ENCODE results near the gene C10orf62. TPM values are rescaled to one million over a fixed set of nuclear protein-coding genes. Genes with fewer than 3 reads are reported as not detected.

Gene C10orf62
- total RNA-seq, 4 donors from 2014 or later = 0.32 TPM; not detected in 3

- no peak for TF ChIP-seq CTCF (IDR thresholded peaks at IDR 0.05)
- no peak for TF ChIP-seq POLR2A (IDR thresholded peaks at IDR 0.05)
- WGBS, 2 donors = 87 to 91% methylated on average over 3 of the region's 3 CpGs
- no peak for DNase-seq (ENCODE audit: low spot score in 2 of 2)
- H3K4me3 ChIP-seq (ENCODE audit: low read depth, poor library complexity, severe bottlenecking) = no peak overlapping the region
- intact Hi-C loops (cut with DNase I; ENCODE audit: low total_unique reads) = no loop called here
These were observed 38.7 kb downstream of the C10orf62 start for GRCh38 chr10:97628228-97628627.

DNA sequence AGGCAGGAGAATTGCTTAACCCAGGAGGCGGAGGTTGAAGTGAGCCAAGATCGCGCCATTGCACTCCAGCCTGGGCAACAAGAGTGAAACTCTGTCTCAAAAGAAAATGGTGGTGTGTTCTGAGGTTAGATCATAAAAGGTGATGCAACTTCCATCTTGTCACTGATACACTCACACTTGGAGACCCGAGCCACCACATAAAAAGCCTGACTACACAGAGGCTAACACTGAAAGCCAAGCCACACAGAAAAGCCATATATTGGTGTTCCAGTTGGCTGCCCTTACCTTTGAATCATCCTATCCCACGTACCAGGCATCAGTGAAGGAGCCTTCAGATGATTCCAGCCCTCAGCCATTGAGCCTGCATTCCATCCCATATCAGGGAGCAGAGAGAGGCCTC lies 39.8 kb downstream of the C10orf62 start:
- intact Hi-C loops (cut with DNase I; ENCODE audit: low total_unique reads) = no loop called here
- TF ChIP-seq CTCF (IDR thresholded peaks at IDR 0.05) (no peak), POLR2A (IDR thresholded peaks at IDR 0.05) (no peak)
- 89 to 95% methylated on average over 5 of the region's 5 CpGs for WGBS, 2 donors

GRCh38 chr10:97631098-97631497 lies 41.6 kb downstream of the C10orf62 start:
- no peak for TF ChIP-seq CTCF (IDR thresholded peaks at IDR 0.05)
- no peak for TF ChIP-seq POLR2A (IDR thresholded peaks at IDR 0.05)
- no peak overlapping the region for H3K4me3 ChIP-seq (ENCODE audit: low read depth, poor library complexity, severe bottlenecking)
- intact Hi-C loops (cut with DNase I; ENCODE audit: low total_unique reads) = no loop called here
- DNase-seq (ENCODE audit: low spot score in 2 of 2) = no peak

More for the DNA sequence above, 39.8 kb downstream of the C10orf62 start:
- DNase-seq (ENCODE audit: low spot score in 2 of 2) = no peak
- H3K4me3 ChIP-seq (ENCODE audit: low read depth, poor library complexity, severe bottlenecking) = no peak overlapping the region

DNA sequence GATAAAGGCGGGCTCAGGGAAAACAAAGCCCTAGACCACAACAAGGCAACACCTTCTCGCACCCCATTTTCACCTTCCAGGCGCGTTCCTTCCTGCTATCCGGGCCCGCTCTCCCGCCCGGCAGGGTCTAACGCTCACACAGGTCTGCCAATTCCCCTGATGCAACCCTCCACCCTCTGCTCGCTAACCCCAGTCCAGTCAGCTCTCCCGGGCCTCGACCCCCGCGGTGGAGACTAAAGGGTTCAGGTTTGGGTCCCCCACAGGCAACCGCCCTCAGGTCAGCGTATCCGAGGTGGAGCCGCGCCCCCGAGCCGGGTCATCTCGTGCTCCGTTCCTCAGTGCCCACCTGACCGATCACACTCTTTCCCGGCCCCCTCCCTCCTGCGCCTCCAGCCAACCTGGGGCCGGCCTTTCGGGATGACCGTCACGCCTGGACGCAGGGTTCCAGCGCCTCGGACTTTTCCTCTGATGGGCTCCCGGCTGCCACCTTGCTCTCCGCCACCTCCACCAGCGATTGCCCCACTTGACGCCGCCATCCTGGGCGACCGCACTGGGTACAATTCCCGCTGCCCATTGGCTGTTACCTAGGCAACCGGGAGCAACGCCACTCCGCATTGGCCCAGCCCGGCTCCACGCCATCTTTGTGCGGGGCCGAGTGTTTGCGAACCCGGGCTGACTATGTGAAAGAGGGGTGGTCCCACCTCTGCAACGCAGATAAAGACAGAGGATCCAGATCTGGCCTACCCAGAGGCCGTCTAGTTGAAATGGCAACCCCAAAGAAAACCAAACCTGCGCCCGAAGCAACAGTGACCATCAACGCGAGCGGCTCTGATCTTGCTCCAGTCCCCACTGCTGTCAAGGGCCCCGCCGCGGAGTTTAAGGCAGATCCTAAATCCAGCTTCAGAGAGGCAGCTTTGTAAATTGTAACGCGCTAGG lies 43.7 kb downstream of the C10orf62 start, which contains the start of gene MORN4:
TSS of gene MORN4 (minus strand) at position 552 of the 936 bp plus-strand sequence. CDS start 13,847 bp downstream, outside the sequence.
- DNase-seq (ENCODE audit: low spot score in 2 of 2) = peak; percentile 93 to 99
- intact Hi-C loops (cut with DNase I; ENCODE audit: low total_unique reads) = no loop called here
- WGBS, 2 donors = 2 to 4% methylated on average over 56 of the region's 62 CpGs

DNA sequence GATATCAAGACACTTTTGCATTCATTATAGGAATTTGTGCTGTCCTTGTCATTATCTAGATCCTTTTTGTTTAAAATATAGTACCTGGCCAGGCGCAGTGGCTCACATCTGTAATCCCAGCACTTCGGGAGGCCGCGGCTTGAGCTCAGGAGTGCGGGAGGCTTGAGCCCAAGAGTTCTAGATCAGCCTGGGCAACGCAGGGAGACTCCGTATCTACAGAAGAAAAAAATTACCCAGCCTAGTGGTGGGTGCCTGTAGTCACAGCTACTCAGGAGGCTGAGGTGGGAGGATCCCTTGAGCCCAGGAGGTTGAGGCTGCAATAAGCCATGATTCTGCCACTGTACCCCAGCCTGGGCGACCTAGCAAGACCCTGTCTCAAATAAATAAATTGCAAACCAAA lies 44.4 kb downstream of the C10orf62 start:
- 72 to 85% methylated on average over 8 of the region's 8 CpGs for WGBS, 2 donors
- TF ChIP-seq POLR2A (IDR thresholded peaks at IDR 0.05) (no peak), CTCF (IDR thresholded peaks at IDR 0.05) (no peak)
- no peak for DNase-seq (ENCODE audit: low spot score in 2 of 2)
- intact Hi-C loops (cut with DNase I; ENCODE audit: low total_unique reads) = no loop called here
- H3K4me3 ChIP-seq (ENCODE audit: low read depth, poor library complexity, severe bottlenecking) = no peak overlapping the region

More for the DNA sequence above, 43.7 kb downstream of the C10orf62 start, which contains the start of gene MORN4:
- TF ChIP-seq CTCF (IDR thresholded peaks at IDR 0.05) = no peak
- no peak for TF ChIP-seq POLR2A (IDR thresholded peaks at IDR 0.05)
- peak within 1 kb of the TSS; percentile 53 for H3K4me3 ChIP-seq (ENCODE audit: low read depth, poor library complexity, severe bottlenecking)

All from lower leg skin (tissue), 4 donors.